ENCODE measurements around the gene BABAM2.

GRCh38 chr2:28158791-28159190 is 268.3 kb downstream of the BABAM2 start:
- TF ChIP-seq NFYA (IDR thresholded peaks at IDR 0.05; ENCODE audit: borderline replicate concordance, low read depth, low read length) = no peak
- no peak for TF ChIP-seq CTCF (IDR thresholded peaks at IDR 0.05 in 2 of 3, conservative IDR thresholded peaks at IDR 0.05 in 1 of 3; ENCODE audit: control insufficient read depth in 2 of 3, extremely low read depth in 1 of 3, insufficient read depth in 1 of 3, low read depth in 3 of 3, low read length in 3 of 3)
- TF ChIP-seq EZH2 (IDR thresholded peaks at IDR 0.05; ENCODE audit: borderline replicate concordance, control insufficient read depth, low read depth, low read length) = no peak
- TF ChIP-seq POLR2A (IDR thresholded peaks at IDR 0.05; ENCODE audit: low read depth, low read length) = no peak
- TF ChIP-seq TAF1 (IDR thresholded peaks at IDR 0.05; ENCODE audit: borderline replicate concordance, low read depth, low read length) = no peak
- no peak for TF ChIP-seq CHD4 (IDR thresholded peaks at IDR 0.05)
